GM19240 (cell line): ENCODE measurements around the gene ZYG11A.

Experiments
- DNase-seq: peaks from one replicate; pipeline ENCODE4 v3.0.0; 2011; ENCODE audit warnings: low spot score; ENCODE audit not compliant: insufficient read length

ZYG11A gene

GRCh38 chr1:52876843-52877242 lies 34.3 kb downstream of the ZYG11A start:
- DNase-seq: no peak

- DNase-seq: no peak
Observed at GRCh38 chr1:52877554-52877953, 35.0 kb downstream of the ZYG11A start.

DNA sequence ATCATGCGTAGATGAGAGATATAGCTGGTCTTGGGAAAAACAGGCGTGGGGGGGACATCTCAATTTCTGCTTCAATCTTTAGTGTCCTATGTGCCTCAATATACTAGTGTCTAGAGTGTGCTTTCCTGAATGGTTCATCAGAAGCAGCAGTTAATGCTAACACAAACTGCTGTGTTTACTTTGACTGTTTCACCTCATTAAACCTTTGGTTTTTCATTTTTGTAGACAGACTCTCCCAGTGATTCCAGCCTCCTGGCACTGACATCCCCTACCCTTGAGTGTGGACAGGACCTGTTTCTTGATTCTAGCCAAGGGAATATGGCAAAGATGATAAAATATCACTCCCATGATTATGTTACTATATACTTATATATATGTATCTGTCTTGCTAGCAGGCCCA lies 37.6 kb downstream of the ZYG11A start:
- no peak for DNase-seq

- DNase-seq: no peak
Observed at GRCh38 chr1:52887483-52887882, 44.9 kb downstream of the ZYG11A start.

- no peak for DNase-seq
Observed at GRCh38 chr1:52892424-52893215, 50.1 kb downstream of the ZYG11A start.

DNA sequence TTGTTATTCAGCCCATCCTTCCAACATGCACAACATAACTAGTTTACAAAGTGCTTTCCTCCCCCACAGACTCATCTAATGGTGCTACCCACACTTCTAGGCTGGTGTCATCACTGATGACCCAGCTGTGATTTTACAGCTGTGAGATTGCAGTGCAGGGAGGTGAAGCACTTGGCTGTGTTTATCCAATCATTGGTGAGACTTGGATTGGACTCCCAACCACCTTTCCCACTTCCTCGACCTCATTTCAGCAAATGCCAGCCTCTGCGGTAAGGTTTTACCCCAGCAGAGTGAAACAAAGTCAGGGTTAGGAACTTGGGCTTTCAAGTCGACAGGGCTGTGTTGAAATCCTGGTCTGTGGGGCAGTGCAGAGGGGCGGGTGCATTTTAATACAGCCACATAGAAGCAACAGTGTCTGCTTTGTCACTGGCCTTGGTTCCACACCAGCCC lies 56.9 kb downstream of the ZYG11A start:
- DNase-seq: no peak

DNA sequence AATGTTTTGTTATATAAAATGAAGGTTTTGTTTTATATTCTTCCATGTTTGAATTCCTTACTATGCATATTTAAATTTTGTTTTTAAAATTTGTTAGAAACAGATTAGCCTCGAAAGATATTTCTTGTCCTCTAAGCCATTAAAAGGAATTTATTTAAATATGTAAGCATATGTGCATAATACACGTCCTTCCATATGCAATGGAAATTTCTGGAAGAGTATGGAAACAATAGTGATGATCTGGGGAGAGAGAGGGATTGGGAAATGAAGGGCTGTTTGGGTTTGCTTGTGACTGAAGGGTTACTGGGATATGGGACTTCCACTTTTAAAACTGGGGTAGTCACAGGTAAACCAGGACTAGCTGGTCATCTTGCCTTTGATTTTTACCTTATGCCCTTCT lies 57.8 kb downstream of the ZYG11A start:
- no peak for DNase-seq

GRCh38 chr1:52901384-52901783 lies 58.8 kb downstream of the ZYG11A start:
- DNase-seq: no peak

- no peak for DNase-seq
Observed at GRCh38 chr1:52904208-52904926, 61.8 kb downstream of the ZYG11A start.

GRCh38 chr1:52904927-52905698 lies 62.6 kb downstream of the ZYG11A start:
- peak; percentile 32 for DNase-seq

DNA sequence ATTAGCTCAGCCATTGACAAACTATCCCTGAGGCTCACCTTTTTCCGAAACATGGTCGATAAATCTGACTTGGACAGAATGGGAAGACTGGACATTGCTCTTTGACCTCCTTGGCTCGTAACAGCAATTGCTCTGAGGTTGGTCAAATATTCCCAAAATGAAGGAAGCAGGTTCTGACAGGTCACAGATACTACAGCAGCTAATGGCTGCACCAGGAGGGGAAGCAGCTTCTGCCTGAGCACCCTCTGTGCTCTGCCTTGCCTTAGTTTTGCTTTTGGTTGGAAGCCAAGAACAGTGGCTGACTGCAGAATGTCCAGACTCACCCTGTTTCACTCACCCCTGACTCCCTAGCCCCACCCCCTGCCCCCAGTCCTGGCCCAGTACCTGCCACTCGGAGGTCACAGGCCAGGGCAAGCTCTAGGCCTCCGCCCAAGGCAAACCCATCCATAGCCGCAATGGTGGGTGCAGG lies 63.6 kb downstream of the ZYG11A start:
- no peak for DNase-seq

- DNase-seq: no peak
Observed at GRCh38 chr1:52907068-52907811, 64.7 kb downstream of the ZYG11A start.

- DNase-seq: no peak
Observed at GRCh38 chr1:52907812-52908153, 65.2 kb downstream of the ZYG11A start.

GRCh38 chr1:52911541-52911940 lies 69.0 kb downstream of the ZYG11A start:
- DNase-seq: no peak

GRCh38 chr1:52913014-52913413 lies 70.5 kb downstream of the ZYG11A start:
- no peak for DNase-seq

DNA sequence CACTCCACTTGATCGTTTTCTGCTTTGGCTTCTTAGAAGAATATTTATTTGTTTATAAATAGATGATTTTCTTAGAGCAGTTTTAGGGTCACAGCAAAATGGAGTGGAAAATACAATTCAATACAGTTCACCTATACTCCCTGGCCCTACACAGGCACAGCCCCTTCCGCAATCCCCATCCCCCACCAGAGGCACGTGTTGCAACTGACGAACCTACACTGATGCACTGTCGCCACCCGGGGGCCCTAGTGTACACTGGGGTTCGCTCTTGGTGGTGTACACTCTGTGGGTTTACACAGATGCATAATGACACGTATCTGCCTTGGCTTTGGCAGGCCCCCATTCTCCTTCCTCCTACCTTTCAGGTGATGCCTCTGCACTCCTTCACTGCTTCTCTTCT lies 71.0 kb downstream of the ZYG11A start:
- no peak for DNase-seq

GRCh38 chr1:52914463-52914862 lies 71.9 kb downstream of the ZYG11A start:
- no peak for DNase-seq

GRCh38 chr1:52915211-52915854 lies 72.8 kb downstream of the ZYG11A start:
- DNase-seq: no peak

DNA sequence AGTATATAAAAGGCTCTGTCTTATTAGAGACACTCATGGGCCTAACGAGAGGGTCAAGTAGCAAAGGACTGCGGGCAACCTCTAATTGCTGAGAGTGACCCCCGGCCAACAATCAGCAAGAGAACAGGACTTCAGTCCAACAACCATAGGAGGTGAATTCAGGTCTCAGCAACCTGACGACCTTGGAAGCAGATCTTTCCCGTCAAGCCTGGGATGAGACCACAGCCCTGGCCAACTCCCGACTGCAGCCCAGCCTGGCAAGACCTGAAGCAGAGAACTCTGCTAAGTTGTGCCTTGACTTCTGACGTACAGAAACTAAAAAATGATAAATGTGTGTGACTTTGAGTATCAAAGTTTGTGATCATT lies 73.3 kb downstream of the ZYG11A start:
- DNase-seq: no peak

DNA sequence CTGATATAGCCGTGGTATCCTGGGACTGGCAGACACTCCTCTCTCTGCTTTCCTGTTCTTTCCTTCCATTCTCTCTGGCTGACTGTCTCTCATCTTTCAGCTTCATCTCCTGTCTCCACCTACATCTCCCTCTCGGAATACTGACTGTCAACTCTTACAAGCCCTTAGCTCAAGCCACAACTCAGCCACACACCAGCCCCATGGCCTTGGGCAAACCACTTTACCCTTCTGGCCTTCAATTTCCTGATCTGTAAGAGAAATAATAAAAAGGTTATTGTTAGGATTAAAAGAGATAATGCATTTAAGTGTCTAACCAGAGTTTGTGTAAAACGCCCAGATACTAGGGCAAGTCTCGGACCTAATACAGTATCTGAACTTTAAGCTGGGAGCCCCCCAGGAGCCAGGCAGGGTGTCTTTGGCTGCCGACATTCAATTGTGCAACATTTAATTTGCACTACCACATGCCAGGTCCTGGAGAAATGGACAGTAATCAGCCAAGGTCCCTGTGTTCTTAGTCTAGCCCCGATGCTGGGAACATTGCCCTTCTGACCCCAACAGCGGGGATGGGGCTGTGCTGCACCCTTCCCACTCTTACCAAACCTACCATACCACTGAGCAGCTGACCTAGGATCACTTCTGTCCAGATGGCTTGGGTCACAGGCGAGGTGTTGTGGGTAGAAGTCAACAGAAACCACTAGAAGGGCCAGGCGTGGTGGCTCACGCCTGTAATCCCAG lies 73.8 kb downstream of the ZYG11A start:
- DNase-seq: no peak
